ENCODE data around the gene DGKB.

Gene DGKB

DNA sequence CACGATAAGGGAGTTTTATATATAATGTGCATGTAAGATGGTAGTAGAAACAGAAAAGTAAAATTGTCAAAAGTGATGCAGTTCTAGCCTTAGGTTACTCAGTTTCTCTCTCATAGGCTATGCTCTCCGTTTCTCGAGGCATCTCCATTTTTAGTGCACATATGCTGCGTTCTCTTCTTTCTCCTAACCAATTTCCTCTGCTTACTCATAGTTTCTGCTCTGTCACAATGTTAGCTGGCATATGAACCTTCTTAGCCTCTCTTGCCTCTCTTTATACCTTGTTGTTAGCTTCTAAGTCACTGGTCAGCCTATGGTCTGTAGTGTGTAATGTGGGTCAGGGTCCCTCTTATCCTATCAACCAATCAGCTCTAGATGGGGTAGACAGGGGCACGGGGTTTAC is 632.5 kb downstream of the DGKB start:
- no peak for DNase-seq

- no peak for DNase-seq
Observed at GRCh38 chr7:14260011-14260410, 642.5 kb downstream of the DGKB start.

- DNase-seq: no peak
Observed at GRCh38 chr7:14258861-14259260, 643.7 kb downstream of the DGKB start.

- no peak for DNase-seq
Observed at GRCh38 chr7:14258441-14258840, 644.1 kb downstream of the DGKB start.

GRCh38 chr7:14252458-14252857 is 650.1 kb downstream of the DGKB start:
- DNase-seq: no peak

DNA sequence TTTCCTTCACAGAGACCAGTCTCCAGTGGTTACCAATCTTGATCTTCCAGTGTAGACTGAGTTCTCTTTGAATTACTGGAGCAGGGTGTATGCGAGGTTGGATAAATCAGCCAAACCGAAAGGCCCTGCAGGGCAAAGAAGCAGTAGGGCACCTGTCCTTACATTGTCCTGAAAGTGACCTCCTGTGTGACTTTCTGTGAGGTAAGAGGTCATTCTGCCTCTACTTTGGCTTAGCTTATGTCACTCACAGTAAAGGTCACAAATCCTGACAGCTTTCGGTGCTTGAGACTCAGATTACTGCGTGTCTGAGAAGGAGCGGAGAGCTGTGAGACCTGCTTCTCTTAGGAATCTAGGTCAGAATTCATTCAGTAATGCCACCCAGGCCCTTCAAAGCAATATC is 660.4 kb downstream of the DGKB start:
- DNase-seq: no peak

DNA sequence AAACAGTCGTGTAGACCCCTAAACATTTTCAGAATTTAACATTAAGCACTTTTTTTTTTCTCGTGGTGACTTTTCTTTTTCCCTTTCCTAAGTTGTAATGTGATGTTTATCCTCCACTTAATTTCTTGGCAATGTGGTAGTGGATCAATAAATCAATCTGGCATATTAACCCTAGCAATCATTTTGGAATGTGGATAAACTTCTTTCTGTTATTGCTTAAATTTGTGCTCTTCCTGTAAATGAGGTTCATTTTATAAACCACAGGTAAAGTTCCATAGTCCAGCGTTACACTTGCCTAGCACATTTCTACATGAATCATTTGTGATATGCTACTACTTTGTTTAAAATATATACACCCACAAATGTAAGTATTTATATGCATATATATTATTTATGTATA is 665.7 kb downstream of the DGKB start:
- DNase-seq: no peak

- DNase-seq: no peak
Observed at GRCh38 chr7:14235056-14235455, 667.5 kb downstream of the DGKB start.

- no peak for DNase-seq
Observed at GRCh38 chr7:14233868-14234369, 668.6 kb downstream of the DGKB start.

GRCh38 chr7:14233076-14233867 is 669.3 kb downstream of the DGKB start:
- no peak for DNase-seq

- DNase-seq: no peak
Observed at GRCh38 chr7:14229047-14229446, 673.5 kb downstream of the DGKB start.

DNA sequence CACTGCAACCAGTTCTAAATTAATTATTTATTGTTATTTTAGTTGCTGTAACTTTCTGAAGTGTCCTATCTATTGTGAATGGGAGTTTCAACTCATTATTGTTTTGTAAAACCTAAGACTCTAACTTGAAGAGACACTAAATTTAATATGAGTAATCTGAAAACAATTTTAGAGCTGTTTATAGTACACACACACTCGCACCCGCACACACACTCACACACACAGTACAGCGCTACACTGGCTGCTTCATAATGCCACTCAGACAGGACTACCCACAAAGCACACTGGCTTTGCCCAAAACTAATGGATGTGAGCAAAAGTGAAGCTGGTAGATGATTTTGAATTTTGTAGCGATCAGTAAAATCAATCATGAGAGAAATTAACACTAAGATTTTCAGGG is 674.2 kb downstream of the DGKB start:
- no peak for DNase-seq

DNA sequence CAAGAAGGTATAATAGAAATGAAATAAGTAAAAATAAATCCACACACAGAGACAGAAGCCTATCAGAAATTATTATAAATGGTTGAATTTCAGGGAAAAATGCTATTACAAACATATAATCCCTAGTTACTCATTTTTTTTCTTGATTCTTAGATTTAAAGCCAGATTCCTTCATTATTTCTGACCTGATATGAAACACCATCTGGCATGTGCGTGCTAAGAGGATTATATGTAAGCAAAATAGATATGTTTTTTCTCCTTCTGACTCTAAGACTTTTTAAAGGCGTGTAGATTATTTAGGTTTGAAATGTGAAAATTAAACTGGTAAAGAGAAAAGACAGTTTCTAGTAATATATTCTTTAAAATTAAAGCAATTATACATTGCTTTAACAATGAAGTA is 676.4 kb downstream of the DGKB start:
- DNase-seq: no peak

DNA sequence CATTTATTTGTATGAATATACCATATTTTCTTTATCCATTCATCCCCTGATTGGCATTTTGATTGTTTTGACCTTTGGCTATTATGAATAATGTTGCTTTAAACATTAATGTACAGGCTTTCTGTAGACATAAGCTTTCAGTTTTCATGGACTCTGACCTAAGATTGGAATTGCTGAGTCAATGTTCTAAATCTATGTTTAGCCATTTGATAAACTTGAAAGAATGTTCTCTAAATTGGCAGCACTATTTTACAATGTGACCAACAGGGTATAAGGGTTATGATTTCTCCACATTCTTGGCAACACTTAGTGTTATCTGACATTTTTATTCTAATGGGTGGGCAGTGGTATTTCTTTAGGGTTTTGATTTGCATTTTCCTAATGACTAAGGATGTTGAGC is 683.4 kb downstream of the DGKB start:
- DNase-seq: no peak

DNA sequence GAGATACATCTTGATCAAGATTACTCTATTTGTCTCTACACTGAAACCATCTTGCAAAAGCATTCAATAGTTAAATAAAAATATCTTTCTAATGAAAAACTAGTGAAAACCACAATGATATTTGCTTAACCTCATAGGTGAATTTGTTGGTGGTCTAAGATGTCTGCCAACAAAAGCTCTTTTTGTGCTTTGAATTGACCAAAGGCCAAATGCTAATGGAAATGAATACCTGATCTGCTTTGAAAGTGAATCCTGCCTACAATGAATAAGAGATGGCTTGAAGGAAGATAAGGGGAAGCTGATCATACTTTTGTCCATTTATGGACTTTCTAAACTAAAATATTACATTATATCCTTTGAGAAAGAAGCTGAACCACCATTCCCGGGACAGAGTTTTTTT is 684.2 kb downstream of the DGKB start:
- no peak for DNase-seq

DNA sequence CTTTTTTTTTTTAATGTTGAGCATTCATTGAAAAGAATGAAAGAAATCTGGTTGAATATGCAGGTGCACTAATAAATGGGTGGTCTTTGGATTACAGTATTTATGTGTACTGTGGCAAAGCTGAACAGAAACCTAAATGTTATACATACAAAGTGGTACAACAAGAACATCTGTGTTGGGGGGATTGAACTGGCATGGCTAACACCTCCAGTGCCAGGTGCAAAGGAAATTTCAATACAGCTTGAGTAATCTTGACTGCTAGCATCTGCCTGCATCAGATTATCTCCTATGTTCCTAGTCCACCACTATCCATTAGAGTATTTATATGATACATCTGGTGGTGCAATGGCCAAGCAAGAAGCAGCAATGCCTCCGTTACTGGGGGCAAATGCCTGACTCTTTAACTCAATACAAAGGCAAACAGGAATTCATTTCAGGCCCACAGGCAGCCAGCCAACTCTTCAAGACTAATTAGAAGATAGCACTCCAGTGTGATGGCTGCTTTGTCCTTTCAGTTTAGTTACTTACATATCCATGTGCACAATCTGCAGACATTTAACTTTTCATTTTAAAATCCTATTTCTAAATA is 692.6 kb downstream of the DGKB start:
- DNase-seq: no peak

DNA sequence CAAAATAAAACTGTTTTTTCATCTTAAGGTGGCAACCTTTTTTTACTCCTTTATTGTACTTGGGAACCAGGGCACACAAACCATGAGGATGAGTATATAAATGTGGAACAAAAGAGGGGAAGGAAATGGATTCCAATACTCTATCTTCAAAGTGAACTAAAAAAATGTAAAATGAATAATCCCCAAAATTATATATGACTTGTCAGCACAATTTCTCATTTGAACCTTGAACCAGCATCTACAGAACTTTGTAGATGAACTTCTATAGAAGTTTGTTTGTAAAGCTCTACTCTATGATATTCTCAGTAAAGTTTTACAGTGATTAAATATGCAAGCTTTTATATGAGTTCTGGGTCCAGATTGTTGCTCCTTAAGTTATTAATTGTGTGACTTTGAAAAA is 694.8 kb downstream of the DGKB start:
- no peak for DNase-seq

DNA sequence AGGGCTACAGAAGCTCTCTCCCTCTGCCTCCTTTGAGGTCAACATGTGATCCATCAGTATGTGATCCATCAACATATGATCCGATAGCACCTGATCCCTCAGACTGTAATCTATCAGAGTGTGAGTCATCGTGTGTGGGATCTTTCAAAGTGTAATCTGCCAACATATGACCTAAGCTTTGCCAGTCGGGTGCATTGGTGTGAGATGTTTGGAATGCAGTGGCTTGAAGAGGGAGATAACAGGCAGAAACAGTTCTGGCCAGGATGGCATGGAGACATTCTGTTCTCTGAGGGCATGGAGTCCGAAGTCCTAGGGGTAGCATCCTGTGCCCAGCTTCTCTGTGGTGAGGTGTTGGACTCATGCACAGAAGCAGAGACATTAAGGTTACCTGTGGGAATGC is 695.4 kb downstream of the DGKB start:
- DNase-seq: no peak

DNA sequence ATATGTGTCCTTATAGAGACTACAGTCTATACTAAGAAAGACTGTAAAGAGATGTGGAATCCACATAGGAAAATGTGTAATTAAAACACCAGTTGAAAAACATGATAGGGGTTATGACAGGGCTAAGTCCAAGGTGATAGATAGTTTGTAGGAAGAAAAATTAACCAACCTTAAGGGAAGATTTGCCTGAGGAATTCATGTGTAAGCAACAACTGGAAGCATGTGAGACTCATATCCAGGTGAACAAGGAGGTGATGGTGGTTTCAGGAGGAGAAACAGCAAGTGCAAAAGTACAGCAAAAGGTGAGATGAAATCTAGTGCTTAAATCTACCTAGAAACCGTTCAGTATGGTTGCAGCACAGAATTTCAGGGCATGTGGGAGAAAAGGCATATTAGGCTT is 696.4 kb downstream of the DGKB start:
- DNase-seq: no peak

- no peak for DNase-seq
Observed at GRCh38 chr7:14201353-14201752, 701.2 kb downstream of the DGKB start.

GRCh38 chr7:14199336-14199735 is 703.2 kb downstream of the DGKB start:
- no peak for DNase-seq

- DNase-seq: no peak
Observed at GRCh38 chr7:14197280-14197679, 705.3 kb downstream of the DGKB start.

GRCh38 chr7:14196555-14196954 is 706.0 kb downstream of the DGKB start:
- DNase-seq: no peak

- no peak for DNase-seq
Observed at GRCh38 chr7:14195871-14196270, 706.7 kb downstream of the DGKB start.

- DNase-seq: no peak
Observed at GRCh38 chr7:14195079-14195478, 707.5 kb downstream of the DGKB start.

All from activated CD4-positive, CD25-positive, alpha-beta regulatory T cell (primary cell).